Neural cell (in vitro differentiated cells): Measurements from ENCODE around the gene CXCL10. TPM values are rescaled to one million over a fixed set of nuclear protein-coding genes. Genes with fewer than 3 reads are reported as not detected.

Experiments
- H2AFZ ChIP-seq: fragments of 200-600, 300-800 bp; sonication (generic), shearing (Covaris generic); 2 replicates; pipeline ENCODE4 v1.6.0; 2014; ENCODE audit warnings: low read depth, mild to moderate bottlenecking, antibody characterized with exemption, low read length, moderate library complexity
- H3F3A ChIP-seq: fragments of 200-600 bp; shearing (Covaris generic); 2 replicates; pipeline ENCODE4 v1.6.1; 2016; ENCODE audit warnings: mild to moderate bottlenecking, moderate library complexity, mixed read lengths, antibody characterized with exemption, low read length; ENCODE audit not compliant: insufficient read depth, poor library complexity, severe bottlenecking
- H3K27ac ChIP-seq: fragments of 200-600, 300-800 bp; sonication (generic), shearing (Covaris generic); 2 replicates; pipeline ENCODE4 v1.5.1; 2014; ENCODE audit warnings: mild to moderate bottlenecking, low read length, moderate library complexity
- H3K27me3 ChIP-seq: fragments of 300-800, 200-600 bp; sonication (generic), shearing (Covaris generic); 2 replicates; pipeline ENCODE4 v1.6.0; 2014; ENCODE audit warnings: mild to moderate bottlenecking, low read depth, low read length, moderate library complexity; ENCODE audit not compliant: insufficient read depth
- H3K36me3 ChIP-seq: fragments of 300-800, 200-600 bp; sonication (generic), shearing (Covaris generic); 2 replicates; pipeline ENCODE4 v1.5.1; 2014; ENCODE audit warnings: mild to moderate bottlenecking, antibody characterized with exemption, low read length, moderate library complexity; ENCODE audit not compliant: insufficient read depth
- H3K4me2 ChIP-seq: fragments of 300-800, 200-600 bp; sonication (generic), shearing (Covaris generic); 2 replicates; pipeline ENCODE4 v1.6.0; 2014; ENCODE audit warnings: mild to moderate bottlenecking, low read length
- H3K4me3 ChIP-seq: fragments of 300-800, 200-600 bp; sonication (generic), shearing (Covaris generic); 2 replicates; pipeline ENCODE4 v1.5.1; 2014; ENCODE audit warnings: mild to moderate bottlenecking, low read length, moderate library complexity
- H3K79me2 ChIP-seq: fragments of 200-600 bp; shearing (Covaris generic); replicated peaks from 2 replicates; pipeline ENCODE4 v1.6.0; 2014; ENCODE audit warnings: mild to moderate bottlenecking, low read length, moderate library complexity; ENCODE audit not compliant: insufficient read depth
- H3K9ac ChIP-seq: fragments of 300-800, 200-600 bp; sonication (generic), shearing (Covaris generic); 2 replicates; pipeline ENCODE4 v1.6.1; 2016; ENCODE audit warnings: mild to moderate bottlenecking, low read length, mixed read lengths
- H3K9me2 ChIP-seq: fragments of 200-600 bp; shearing (Covaris generic); 2 replicates; pipeline ENCODE4 v1.6.1; 2016; ENCODE audit warnings: mild to moderate bottlenecking, low read length, mixed read lengths; ENCODE audit not compliant: insufficient read depth
- H3K9me3 ChIP-seq: fragments of 200-600, 300-800 bp; sonication (generic), shearing (Covaris generic); 2 replicates; pipeline ENCODE4 v1.6.1; 2016; ENCODE audit warnings: mild to moderate bottlenecking, mixed run types, low read length, moderate library complexity, mixed read lengths
- H4K20me1 ChIP-seq: fragments of 200-600 bp; shearing (Covaris generic); 2 replicates; pipeline ENCODE4 v1.6.1; 2016; ENCODE audit warnings: mild to moderate bottlenecking, mixed run types; ENCODE audit not compliant: insufficient read depth
- EP300 ChIP-seq: fragments of 450-650 bp; conservative IDR thresholded peaks from 2 replicates; pipeline ENCODE4 v1.6.1; 2014; ENCODE audit warnings: antibody characterized with exemption, mild to moderate bottlenecking, moderate library complexity; ENCODE audit not compliant: poor library complexity, severe bottlenecking
- EZH2 ChIP-seq: fragments of 200-600, 300-800 bp; shearing (Covaris generic), sonication (generic); IDR thresholded peaks from 2 replicates; pipeline ENCODE4 v1.6.1; 2014; ENCODE audit warnings: antibody characterized with exemption, low read length, borderline replicate concordance, mild to moderate bottlenecking; ENCODE audit not compliant: insufficient read depth, poor library complexity, severe bottlenecking
- MXI1 ChIP-seq: fragments of 450-650 bp; conservative IDR thresholded peaks from 2 replicates; pipeline ENCODE4 v1.6.1; 2014; ENCODE audit warnings: antibody characterized with exemption, mild to moderate bottlenecking; ENCODE audit not compliant: poor library complexity, severe bottlenecking
- POLR2AphosphoS5 ChIP-seq: IDR thresholded peaks from 2 replicates; pipeline ENCODE4 v1.6.1; 2012
- RAD21 ChIP-seq: fragments of 450-650 bp; conservative IDR thresholded peaks from 2 replicates; pipeline ENCODE4 v1.6.1; 2014; ENCODE audit warnings: antibody characterized with exemption, mild to moderate bottlenecking, moderate library complexity
- SMC3 ChIP-seq: fragments of 450-650 bp; conservative IDR thresholded peaks from 2 replicates; pipeline ENCODE4 v1.6.1; 2014; ENCODE audit warnings: antibody characterized with exemption, mild to moderate bottlenecking, moderate library complexity; ENCODE audit not compliant: poor library complexity
- TAF1 ChIP-seq: IDR thresholded peaks from 2 replicates; pipeline ENCODE4 v1.6.1; 2012; ENCODE audit warnings: low read depth
- polyA plus RNA-seq: library from polyadenylated mRNA; depleted of rRNA; stranded (reverse); fragments of >200 nt; gene quantifications from 2 replicates; pipeline ENCODE4 v1.2.3, GENCODE V29; 2014
- TF ChIP-seq, protein P1 (sequence below): IDR thresholded peaks from 2 replicates; pipeline ENCODE4 v1.6.1; 2012; ENCODE audit warnings: borderline replicate concordance
- TF ChIP-seq, protein P2 (sequence below): fragments of 450-650 bp; IDR thresholded peaks from 2 replicates; pipeline ENCODE4 v1.5.1; 2014; ENCODE audit warnings: antibody characterized with exemption, mild to moderate bottlenecking, moderate library complexity; ENCODE audit not compliant: poor library complexity, severe bottlenecking

CXCL10 gene
- polyA plus RNA-seq, 1 donor from 2014 or later: not detected

DNA sequence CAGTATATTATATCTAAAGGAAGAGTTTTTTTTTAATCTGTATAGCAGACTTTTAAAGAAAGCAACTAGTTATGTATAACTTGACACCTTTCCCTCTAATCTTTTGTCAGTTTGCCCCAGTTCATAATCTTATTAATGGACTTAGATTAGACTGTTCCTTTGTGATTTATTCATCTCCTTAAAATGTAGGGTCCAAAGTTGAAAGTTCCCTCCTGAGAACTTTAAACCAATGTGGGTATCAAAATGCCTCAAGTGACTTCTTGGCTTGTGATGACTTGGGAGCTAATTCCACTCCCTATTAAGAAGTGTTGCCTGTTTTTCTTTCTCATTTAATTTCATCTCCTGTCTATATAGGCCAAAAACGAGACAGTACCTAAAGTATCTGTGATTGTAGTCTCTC lies 26.2 kb downstream of the CXCL10 start:
- TF ChIP-seq, protein P1, sequence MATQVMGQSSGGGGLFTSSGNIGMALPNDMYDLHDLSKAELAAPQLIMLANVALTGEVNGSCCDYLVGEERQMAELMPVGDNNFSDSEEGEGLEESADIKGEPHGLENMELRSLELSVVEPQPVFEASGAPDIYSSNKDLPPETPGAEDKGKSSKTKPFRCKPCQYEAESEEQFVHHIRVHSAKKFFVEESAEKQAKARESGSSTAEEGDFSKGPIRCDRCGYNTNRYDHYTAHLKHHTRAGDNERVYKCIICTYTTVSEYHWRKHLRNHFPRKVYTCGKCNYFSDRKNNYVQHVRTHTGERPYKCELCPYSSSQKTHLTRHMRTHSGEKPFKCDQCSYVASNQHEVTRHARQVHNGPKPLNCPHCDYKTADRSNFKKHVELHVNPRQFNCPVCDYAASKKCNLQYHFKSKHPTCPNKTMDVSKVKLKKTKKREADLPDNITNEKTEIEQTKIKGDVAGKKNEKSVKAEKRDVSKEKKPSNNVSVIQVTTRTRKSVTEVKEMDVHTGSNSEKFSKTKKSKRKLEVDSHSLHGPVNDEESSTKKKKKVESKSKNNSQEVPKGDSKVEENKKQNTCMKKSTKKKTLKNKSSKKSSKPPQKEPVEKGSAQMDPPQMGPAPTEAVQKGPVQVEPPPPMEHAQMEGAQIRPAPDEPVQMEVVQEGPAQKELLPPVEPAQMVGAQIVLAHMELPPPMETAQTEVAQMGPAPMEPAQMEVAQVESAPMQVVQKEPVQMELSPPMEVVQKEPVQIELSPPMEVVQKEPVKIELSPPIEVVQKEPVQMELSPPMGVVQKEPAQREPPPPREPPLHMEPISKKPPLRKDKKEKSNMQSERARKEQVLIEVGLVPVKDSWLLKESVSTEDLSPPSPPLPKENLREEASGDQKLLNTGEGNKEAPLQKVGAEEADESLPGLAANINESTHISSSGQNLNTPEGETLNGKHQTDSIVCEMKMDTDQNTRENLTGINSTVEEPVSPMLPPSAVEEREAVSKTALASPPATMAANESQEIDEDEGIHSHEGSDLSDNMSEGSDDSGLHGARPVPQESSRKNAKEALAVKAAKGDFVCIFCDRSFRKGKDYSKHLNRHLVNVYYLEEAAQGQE: no peak
- TF ChIP-seq RAD21 (no peak), POLR2AphosphoS5 (no peak), EZH2 (no peak), MXI1 (no peak), EP300 (no peak), SMC3 (no peak), TAF1 (no peak)
- TF ChIP-seq, protein P2, sequence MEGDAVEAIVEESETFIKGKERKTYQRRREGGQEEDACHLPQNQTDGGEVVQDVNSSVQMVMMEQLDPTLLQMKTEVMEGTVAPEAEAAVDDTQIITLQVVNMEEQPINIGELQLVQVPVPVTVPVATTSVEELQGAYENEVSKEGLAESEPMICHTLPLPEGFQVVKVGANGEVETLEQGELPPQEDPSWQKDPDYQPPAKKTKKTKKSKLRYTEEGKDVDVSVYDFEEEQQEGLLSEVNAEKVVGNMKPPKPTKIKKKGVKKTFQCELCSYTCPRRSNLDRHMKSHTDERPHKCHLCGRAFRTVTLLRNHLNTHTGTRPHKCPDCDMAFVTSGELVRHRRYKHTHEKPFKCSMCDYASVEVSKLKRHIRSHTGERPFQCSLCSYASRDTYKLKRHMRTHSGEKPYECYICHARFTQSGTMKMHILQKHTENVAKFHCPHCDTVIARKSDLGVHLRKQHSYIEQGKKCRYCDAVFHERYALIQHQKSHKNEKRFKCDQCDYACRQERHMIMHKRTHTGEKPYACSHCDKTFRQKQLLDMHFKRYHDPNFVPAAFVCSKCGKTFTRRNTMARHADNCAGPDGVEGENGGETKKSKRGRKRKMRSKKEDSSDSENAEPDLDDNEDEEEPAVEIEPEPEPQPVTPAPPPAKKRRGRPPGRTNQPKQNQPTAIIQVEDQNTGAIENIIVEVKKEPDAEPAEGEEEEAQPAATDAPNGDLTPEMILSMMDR: no peak
- no peaks in the 10 kb centered on the region for H3K9me3 ChIP-seq
- no peaks in the 10 kb centered on the region for H3F3A ChIP-seq
- no peak overlapping the region for H3K4me3 ChIP-seq
- no peaks in the 10 kb centered on the region for H3K9me2 ChIP-seq
- no peaks in the 10 kb centered on the region for H3K36me3 ChIP-seq
- no peaks in the 10 kb centered on the region for H4K20me1 ChIP-seq
- H3K27me3 ChIP-seq: no peaks in the 10 kb centered on the region
- no peak overlapping the region for H2AFZ ChIP-seq
- H3K27ac ChIP-seq: no peak overlapping the region
- H3K4me2 ChIP-seq: no peak overlapping the region
- no peak overlapping the region for H3K9ac ChIP-seq
- H3K79me2 ChIP-seq: no peaks in the 10 kb centered on the region

DNA sequence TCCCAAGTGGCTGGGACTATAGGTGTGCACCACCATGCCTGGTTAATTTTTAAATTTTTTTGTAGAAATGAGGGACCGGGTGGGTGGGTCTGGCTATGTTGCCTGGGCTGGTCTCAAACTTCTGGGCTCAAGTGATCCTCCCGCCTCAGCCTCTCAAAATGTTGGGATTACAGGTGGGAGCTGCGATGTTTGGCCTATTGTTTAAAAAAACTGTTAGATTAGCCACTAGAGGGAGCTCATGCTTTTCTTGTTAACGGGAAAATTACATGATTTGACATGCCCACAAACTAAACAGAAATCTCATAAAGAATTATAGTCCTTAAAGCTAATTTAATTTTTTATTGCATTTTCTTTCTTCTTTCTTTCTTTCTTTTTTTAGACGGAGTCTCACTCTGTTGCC lies 27.6 kb downstream of the CXCL10 start:
- H4K20me1 ChIP-seq: no peaks in the 10 kb centered on the region
- H3K27me3 ChIP-seq: no peaks in the 10 kb centered on the region
- no peak overlapping the region for H3K9ac ChIP-seq
- H3K9me3 ChIP-seq: no peaks in the 10 kb centered on the region
- TF ChIP-seq, protein P1: no peak
- TF ChIP-seq SMC3 (peak; percentile 60), RAD21 (peak; percentile 64), POLR2AphosphoS5 (no peak), EZH2 (no peak), MXI1 (no peak), TAF1 (no peak), EP300 (no peak)
- TF ChIP-seq, protein P2: peak; percentile 67
- no peaks in the 10 kb centered on the region for H3K36me3 ChIP-seq
- no peak overlapping the region for H3K4me2 ChIP-seq
- H2AFZ ChIP-seq: no peak overlapping the region
- no peaks in the 10 kb centered on the region for H3F3A ChIP-seq
- peaks cover under 1% of the 10 kb centered on the region for H3K79me2 ChIP-seq
- no peaks in the 10 kb centered on the region for H3K9me2 ChIP-seq
- H3K27ac ChIP-seq: no peak overlapping the region
- H3K4me3 ChIP-seq: no peak overlapping the region
